ENCODE measurements around the gene PDE2A.

PDE2A gene

GRCh38 chr11:72649215-72649976 lies 24.8 kb downstream of the PDE2A start:
- no peaks in the 10 kb centered on the region for H3K4me1 ChIP-seq (ENCODE audit: control insufficient read depth in 5 of 5, insufficient read depth in 5 of 5, low read length in 5 of 5)
- no peak overlapping the region for H3K4me3 ChIP-seq (ENCODE audit: low read depth in 1 of 5, low read length in 5 of 5)
- no peaks in the 10 kb centered on the region for H3K36me3 ChIP-seq (ENCODE audit: control insufficient read depth in 5 of 5, insufficient read depth in 5 of 5, low read length in 5 of 5)
- H3K27ac ChIP-seq (ENCODE audit: low read depth, low read length), result no peak overlapping the region
- no peaks in the 10 kb centered on the region for H3K9me3 ChIP-seq (ENCODE audit: control insufficient read depth in 5 of 5, low read length in 5 of 5)
- peaks cover 0 to 5% (median 3%) of the 10 kb centered on the region in 5 donors for H3K27me3 ChIP-seq (ENCODE audit: control insufficient read depth in 5 of 5, insufficient read depth in 4 of 5, low read length in 5 of 5)
- H3K9ac ChIP-seq (ENCODE audit: low read length in 5 of 5), result no peak overlapping the region

- Histone ChIP-seq H3K4me3 (ENCODE audit: low read depth in 1 of 5, low read length in 5 of 5) (no peak overlapping the region), H3K4me1 (ENCODE audit: control insufficient read depth in 5 of 5, insufficient read depth in 5 of 5, low read length in 5 of 5) (peaks cover 0 to under 1% (median 0%) of the 10 kb centered on the region in 5 donors), H3K27me3 (ENCODE audit: control insufficient read depth in 5 of 5, insufficient read depth in 4 of 5, low read length in 5 of 5) (peaks cover 0 to 2% (median 0%) of the 10 kb centered on the region in 5 donors), H3K9ac (ENCODE audit: low read length in 5 of 5) (no peak overlapping the region), H3K9me3 (ENCODE audit: control insufficient read depth in 5 of 5, low read length in 5 of 5) (no peaks in the 10 kb centered on the region), H3K27ac (ENCODE audit: low read depth, low read length) (no peak overlapping the region), H3K36me3 (ENCODE audit: control insufficient read depth in 5 of 5, insufficient read depth in 5 of 5, low read length in 5 of 5) (no peaks in the 10 kb centered on the region)
Observed at GRCh38 chr11:72648384-72649136, 25.7 kb downstream of the PDE2A start.

GRCh38 chr11:72647882-72648281 lies 26.3 kb downstream of the PDE2A start:
- peaks cover 0 to 7% (median 5%) of the 10 kb centered on the region in 5 donors for H3K4me1 ChIP-seq (ENCODE audit: control insufficient read depth in 5 of 5, insufficient read depth in 5 of 5, low read length in 5 of 5)
- peaks cover 0 to 2% (median 0%) of the 10 kb centered on the region in 5 donors for H3K27me3 ChIP-seq (ENCODE audit: control insufficient read depth in 5 of 5, insufficient read depth in 4 of 5, low read length in 5 of 5)
- H3K4me3 ChIP-seq (ENCODE audit: low read depth in 1 of 5, low read length in 5 of 5), result no peak overlapping the region
- H3K36me3 ChIP-seq (ENCODE audit: control insufficient read depth in 5 of 5, insufficient read depth in 5 of 5, low read length in 5 of 5), result no peaks in the 10 kb centered on the region
- H3K9me3 ChIP-seq (ENCODE audit: control insufficient read depth in 5 of 5, low read length in 5 of 5), result no peaks in the 10 kb centered on the region
- H3K27ac ChIP-seq (ENCODE audit: low read depth, low read length), result no peak overlapping the region
- no peak overlapping the region for H3K9ac ChIP-seq (ENCODE audit: low read length in 5 of 5)

GRCh38 chr11:72646472-72646871 lies 27.8 kb downstream of the PDE2A start:
- H3K4me3 ChIP-seq (ENCODE audit: low read depth in 1 of 5, low read length in 5 of 5), result no peak overlapping the region
- H3K36me3 ChIP-seq (ENCODE audit: control insufficient read depth in 5 of 5, insufficient read depth in 5 of 5, low read length in 5 of 5), result no peaks in the 10 kb centered on the region
- no peaks in the 10 kb centered on the region for H3K9me3 ChIP-seq (ENCODE audit: control insufficient read depth in 5 of 5, low read length in 5 of 5)
- peaks cover 0 to 5% (median 3%) of the 10 kb centered on the region in 5 donors for H3K27me3 ChIP-seq (ENCODE audit: control insufficient read depth in 5 of 5, insufficient read depth in 4 of 5, low read length in 5 of 5)
- H3K27ac ChIP-seq (ENCODE audit: low read depth, low read length), result no peak overlapping the region
- no peak overlapping the region for H3K9ac ChIP-seq (ENCODE audit: low read length in 5 of 5)
- peaks cover 0 to 18% (median 12%) of the 10 kb centered on the region in 5 donors for H3K4me1 ChIP-seq (ENCODE audit: control insufficient read depth in 5 of 5, insufficient read depth in 5 of 5, low read length in 5 of 5)

GRCh38 chr11:72646024-72646423 lies 28.2 kb downstream of the PDE2A start:
- Histone ChIP-seq H3K36me3 (ENCODE audit: control insufficient read depth in 5 of 5, insufficient read depth in 5 of 5, low read length in 5 of 5) (no peaks in the 10 kb centered on the region), H3K4me1 (ENCODE audit: control insufficient read depth in 5 of 5, insufficient read depth in 5 of 5, low read length in 5 of 5) (peaks cover 0 to 21% (median 12%) of the 10 kb centered on the region in 5 donors), H3K27ac (ENCODE audit: low read depth, low read length) (no peak overlapping the region)

GRCh38 chr11:72643547-72643946 lies 30.7 kb downstream of the PDE2A start:
- H3K9me3 ChIP-seq (ENCODE audit: control insufficient read depth in 5 of 5, low read length in 5 of 5), result no peaks in the 10 kb centered on the region
- H3K4me3 ChIP-seq (ENCODE audit: low read depth in 1 of 5, low read length in 5 of 5), result peak overlapping the region in 1 of 5 donors; percentile 73
- H3K9ac ChIP-seq (ENCODE audit: low read length in 5 of 5), result peak overlapping the region in 2 of 5 donors; percentile 47 to 55
- no peaks in the 10 kb centered on the region for H3K36me3 ChIP-seq (ENCODE audit: control insufficient read depth in 5 of 5, insufficient read depth in 5 of 5, low read length in 5 of 5)
- peaks cover 3 to 34% (median 22%) of the 10 kb centered on the region in 5 donors for H3K4me1 ChIP-seq (ENCODE audit: control insufficient read depth in 5 of 5, insufficient read depth in 5 of 5, low read length in 5 of 5)
- H3K27me3 ChIP-seq (ENCODE audit: control insufficient read depth in 5 of 5, insufficient read depth in 4 of 5, low read length in 5 of 5), result peaks cover 9 to 33% (median 29%) of the 10 kb centered on the region in 5 donors
- H3K27ac ChIP-seq (ENCODE audit: low read depth, low read length), result no peak overlapping the region

More at GRCh38 chr11:72646024-72646423, 28.2 kb downstream of the PDE2A start:
- H3K9me3 ChIP-seq (ENCODE audit: control insufficient read depth in 5 of 5, low read length in 5 of 5), result no peaks in the 10 kb centered on the region
- peaks cover 0 to 9% (median 8%) of the 10 kb centered on the region in 5 donors for H3K27me3 ChIP-seq (ENCODE audit: control insufficient read depth in 5 of 5, insufficient read depth in 4 of 5, low read length in 5 of 5)
- H3K9ac ChIP-seq (ENCODE audit: low read length in 5 of 5), result no peak overlapping the region
- H3K4me3 ChIP-seq (ENCODE audit: low read depth in 1 of 5, low read length in 5 of 5), result no peak overlapping the region

GRCh38 chr11:72642884-72643522 lies 31.2 kb downstream of the PDE2A start:
- H3K36me3 ChIP-seq (ENCODE audit: control insufficient read depth in 5 of 5, insufficient read depth in 5 of 5, low read length in 5 of 5), result no peaks in the 10 kb centered on the region
- H3K9me3 ChIP-seq (ENCODE audit: control insufficient read depth in 5 of 5, low read length in 5 of 5), result no peaks in the 10 kb centered on the region
- peaks cover 3 to 39% (median 28%) of the 10 kb centered on the region in 5 donors for H3K4me1 ChIP-seq (ENCODE audit: control insufficient read depth in 5 of 5, insufficient read depth in 5 of 5, low read length in 5 of 5)
- peak overlapping the region in 4 of 5 donors; percentile 50 to 74 (median 65) for H3K4me3 ChIP-seq (ENCODE audit: low read depth in 1 of 5, low read length in 5 of 5)
- no peak overlapping the region for H3K27ac ChIP-seq (ENCODE audit: low read depth, low read length)
- peaks cover 9 to 36% (median 31%) of the 10 kb centered on the region in 5 donors for H3K27me3 ChIP-seq (ENCODE audit: control insufficient read depth in 5 of 5, insufficient read depth in 4 of 5, low read length in 5 of 5)
- peak overlapping the region in 3 of 5 donors; percentile 41 to 55 (median 47) for H3K9ac ChIP-seq (ENCODE audit: low read length in 5 of 5)

- H3K27ac ChIP-seq (ENCODE audit: low read depth, low read length), result peak overlapping the region; percentile 82
- no peaks in the 10 kb centered on the region for H3K9me3 ChIP-seq (ENCODE audit: control insufficient read depth in 5 of 5, low read length in 5 of 5)
- peak overlapping the region; percentile 57 to 80 (median 74) for H3K4me3 ChIP-seq (ENCODE audit: low read depth in 1 of 5, low read length in 5 of 5)
- H3K27me3 ChIP-seq (ENCODE audit: control insufficient read depth in 5 of 5, insufficient read depth in 4 of 5, low read length in 5 of 5), result peaks cover 9 to 36% (median 36%) of the 10 kb centered on the region in 5 donors
- H3K9ac ChIP-seq (ENCODE audit: low read length in 5 of 5), result peak overlapping the region in 4 of 5 donors; percentile 62 to 74 (median 70)
- no peaks in the 10 kb centered on the region for H3K36me3 ChIP-seq (ENCODE audit: control insufficient read depth in 5 of 5, insufficient read depth in 5 of 5, low read length in 5 of 5)
- H3K4me1 ChIP-seq (ENCODE audit: control insufficient read depth in 5 of 5, insufficient read depth in 5 of 5, low read length in 5 of 5), result peaks cover 5 to 46% (median 35%) of the 10 kb centered on the region in 5 donors
Observed at GRCh38 chr11:72642043-72642883, 32.0 kb downstream of the PDE2A start.

- Histone ChIP-seq H3K9ac (ENCODE audit: low read length in 5 of 5) (peak overlapping the region in 4 of 5 donors; percentile 62 to 74 (median 70)), H3K27me3 (ENCODE audit: control insufficient read depth in 5 of 5, insufficient read depth in 4 of 5, low read length in 5 of 5) (peaks cover 9 to 37% (median 36%) of the 10 kb centered on the region in 5 donors), H3K27ac (ENCODE audit: low read depth, low read length) (peak overlapping the region; percentile 82), H3K36me3 (ENCODE audit: control insufficient read depth in 5 of 5, insufficient read depth in 5 of 5, low read length in 5 of 5) (no peaks in the 10 kb centered on the region), H3K4me3 (ENCODE audit: low read depth in 1 of 5, low read length in 5 of 5) (peak overlapping the region; percentile 40 to 80 (median 74)), H3K9me3 (ENCODE audit: control insufficient read depth in 5 of 5, low read length in 5 of 5) (no peaks in the 10 kb centered on the region), H3K4me1 (ENCODE audit: control insufficient read depth in 5 of 5, insufficient read depth in 5 of 5, low read length in 5 of 5) (peaks cover 7 to 53% (median 41%) of the 10 kb centered on the region in 5 donors)
Observed at GRCh38 chr11:72641522-72642042, 32.6 kb downstream of the PDE2A start.
